Measurements from ENCODE around the gene ERCC2. TPM values are rescaled to one million over a fixed set of nuclear protein-coding genes. Genes with fewer than 3 reads are reported as not detected.
A peak's percentile ranks its signal among the peaks of the same experiment; 100 is the strongest.

The ERCC2 gene
- total RNA-seq, 1 donor from 2014 or later: 67.3 TPM

DNA sequence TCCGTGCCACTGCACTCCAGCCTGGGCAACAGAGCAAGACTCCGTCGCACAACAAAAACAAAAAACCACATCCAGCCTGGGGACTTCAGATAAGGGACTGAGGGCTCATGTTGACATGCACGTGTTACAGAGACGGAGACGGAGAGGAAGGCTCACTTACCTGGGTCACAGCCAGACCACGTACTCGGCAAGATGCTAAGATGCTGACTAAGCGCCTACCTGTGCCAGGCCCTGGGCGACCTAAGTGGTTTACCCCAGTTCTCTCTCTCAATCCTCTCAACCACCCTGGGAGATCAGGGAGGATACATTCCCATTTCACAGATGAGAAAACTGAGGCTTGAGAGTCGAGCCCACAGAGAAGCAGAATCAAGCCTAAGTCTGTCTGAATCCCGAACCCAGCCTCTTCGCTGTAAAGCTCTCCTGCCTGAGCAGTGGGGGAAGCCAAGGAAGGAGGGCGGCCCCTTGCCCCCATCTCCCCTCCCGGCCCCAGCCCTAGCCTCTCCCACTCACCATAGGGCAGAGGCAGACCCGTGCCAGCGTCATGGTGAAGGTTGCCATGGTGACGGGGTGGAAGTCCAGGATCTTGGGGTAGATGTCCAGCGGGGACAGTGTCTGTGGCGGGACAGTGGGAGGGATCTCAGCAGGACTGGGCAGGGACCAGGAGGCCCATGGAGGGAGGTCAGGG is 13.5 kb downstream of the ERCC2 start:
- H3K27me3 Mint-ChIP-seq (ENCODE audit: low read depth): no peaks in the 10 kb centered on the region
- no peak overlapping the region for H3K27ac Mint-ChIP-seq (ENCODE audit: unreplicated experiment)
- peaks cover 8% of the 10 kb centered on the region for H3K36me3 Mint-ChIP-seq (ENCODE audit: low read depth)
- no peak for DNase-seq (ENCODE audit: low read depth, low spot score)
- no peak overlapping the region for H3K4me3 Mint-ChIP-seq
- H3K9me3 Mint-ChIP-seq: no peaks in the 10 kb centered on the region
- no peak for TF ChIP-seq CTCF (conservative IDR thresholded peaks at IDR 0.05)
- no peaks in the 10 kb centered on the region for H3K4me1 Mint-ChIP-seq

DNA sequence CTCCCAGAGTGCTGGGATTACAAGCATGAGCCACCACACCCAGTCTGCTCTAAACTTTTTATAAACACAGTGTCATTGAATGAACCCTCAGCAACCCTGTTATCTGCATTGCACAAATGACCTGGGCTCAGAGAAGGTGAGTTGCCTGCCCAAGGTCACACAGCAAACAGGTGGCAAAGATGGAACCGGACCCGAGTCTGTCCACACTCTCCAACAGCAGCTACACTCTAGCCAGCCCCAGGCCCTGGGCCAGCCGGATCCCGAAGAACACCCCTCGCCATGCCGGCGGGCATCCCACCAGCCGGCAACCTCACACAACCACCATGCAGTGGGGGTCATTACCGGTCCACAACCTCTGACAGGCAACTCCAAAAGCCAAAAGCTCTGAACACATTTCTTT is 14.5 kb downstream of the ERCC2 start:
- H3K9me3 Mint-ChIP-seq: no peaks in the 10 kb centered on the region
- H3K4me3 Mint-ChIP-seq: no peak overlapping the region
- H3K4me1 Mint-ChIP-seq: no peaks in the 10 kb centered on the region
- TF ChIP-seq CTCF (conservative IDR thresholded peaks at IDR 0.05): no peak
- no peaks in the 10 kb centered on the region for H3K27me3 Mint-ChIP-seq (ENCODE audit: low read depth)
- no peak overlapping the region for H3K27ac Mint-ChIP-seq (ENCODE audit: unreplicated experiment)
- peaks cover 8% of the 10 kb centered on the region for H3K36me3 Mint-ChIP-seq (ENCODE audit: low read depth)
- no peak for DNase-seq (ENCODE audit: low read depth, low spot score)

DNA sequence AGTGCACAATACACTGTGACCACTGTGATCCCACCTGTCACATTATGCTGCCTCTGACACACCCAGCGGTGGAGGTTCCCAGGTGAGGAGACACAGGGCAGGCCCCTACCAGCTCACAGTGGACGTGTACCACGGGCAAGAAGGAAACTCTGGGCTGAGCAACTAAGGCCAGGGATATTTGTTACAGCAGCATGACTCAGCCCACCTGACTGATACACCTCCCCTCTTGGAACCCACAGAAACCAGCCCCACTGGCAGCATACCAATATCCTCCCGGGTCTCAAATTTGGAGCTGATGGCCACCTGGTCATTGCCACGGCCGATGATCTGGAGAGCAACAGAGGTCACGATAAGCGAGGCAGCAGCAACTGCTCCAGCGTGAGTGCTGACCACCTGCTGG is 15.0 kb downstream of the ERCC2 start:
- no peak for DNase-seq (ENCODE audit: low read depth, low spot score)
- Mint-ChIP-seq H3K4me1 (no peaks in the 10 kb centered on the region), H3K36me3 (ENCODE audit: low read depth) (peaks cover 8% of the 10 kb centered on the region), H3K27me3 (ENCODE audit: low read depth) (no peaks in the 10 kb centered on the region), H3K27ac (ENCODE audit: unreplicated experiment) (peak overlapping the region; percentile 35), H3K9me3 (no peaks in the 10 kb centered on the region), H3K4me3 (no peak overlapping the region)
- TF ChIP-seq CTCF (conservative IDR thresholded peaks at IDR 0.05): no peak

- no peaks in the 10 kb centered on the region for H3K4me1 Mint-ChIP-seq
- no peaks in the 10 kb centered on the region for H3K9me3 Mint-ChIP-seq
- TF ChIP-seq CTCF (conservative IDR thresholded peaks at IDR 0.05): no peak
- DNase-seq (ENCODE audit: low read depth, low spot score): no peak
- H3K27ac Mint-ChIP-seq (ENCODE audit: unreplicated experiment): no peak overlapping the region
- H3K27me3 Mint-ChIP-seq (ENCODE audit: low read depth): no peaks in the 10 kb centered on the region
- H3K36me3 Mint-ChIP-seq (ENCODE audit: low read depth): peaks cover 8% of the 10 kb centered on the region
- H3K4me3 Mint-ChIP-seq: no peak overlapping the region
Measured at GRCh38 chr19:45354241-45354842, 16.0 kb downstream of the ERCC2 start.

DNA sequence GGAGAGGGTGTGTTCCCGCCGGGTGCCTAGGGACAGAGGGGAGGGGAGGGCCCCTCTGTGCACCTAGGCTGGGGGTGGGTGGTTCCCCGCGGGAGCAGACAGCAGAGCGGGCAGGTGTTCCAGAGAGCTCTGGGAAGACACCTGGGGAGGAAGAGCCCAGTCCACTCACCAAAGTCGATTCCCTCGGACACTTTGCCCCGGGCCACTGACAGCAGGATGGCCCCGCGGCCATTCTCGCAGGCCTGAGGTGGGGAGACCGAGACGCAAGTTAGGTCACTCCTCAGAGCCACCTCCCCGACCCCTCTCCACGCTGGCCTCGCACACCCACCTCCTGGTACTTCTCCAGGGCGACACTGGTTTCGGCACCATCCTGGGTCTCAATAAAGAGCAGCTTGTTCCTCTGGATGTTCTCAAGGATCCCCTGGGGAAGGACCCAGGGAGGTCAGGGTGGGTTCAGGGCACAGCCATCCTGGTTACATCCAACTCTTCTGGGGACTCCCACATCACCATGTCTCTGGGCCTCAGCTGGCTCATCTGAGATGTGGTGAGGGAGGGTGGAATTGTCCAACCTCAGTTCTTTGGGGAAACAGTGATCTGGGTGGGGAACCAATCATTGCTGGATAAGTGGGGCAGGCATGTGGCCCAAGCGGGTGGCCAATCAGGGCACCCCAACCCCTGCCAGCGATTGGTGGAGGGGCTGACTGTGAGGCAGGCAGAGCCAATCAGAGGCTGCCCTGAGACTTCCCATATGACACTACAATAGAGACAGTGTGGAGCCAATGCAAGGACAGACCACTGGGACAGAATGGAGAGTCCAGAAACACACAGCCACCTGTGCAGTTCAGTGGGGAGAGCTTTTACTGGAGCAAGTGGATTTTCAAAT is 17.2 kb downstream of the ERCC2 start:
- Mint-ChIP-seq H3K4me1 (no peaks in the 10 kb centered on the region), H3K36me3 (ENCODE audit: low read depth) (peaks cover 8% of the 10 kb centered on the region), H3K4me3 (no peak overlapping the region), H3K27me3 (ENCODE audit: low read depth) (peaks cover 3% of the 10 kb centered on the region), H3K27ac (ENCODE audit: unreplicated experiment) (no peak overlapping the region), H3K9me3 (no peaks in the 10 kb centered on the region)
- TF ChIP-seq CTCF (conservative IDR thresholded peaks at IDR 0.05): no peak
- DNase-seq (ENCODE audit: low read depth, low spot score): no peak
